Measurements from ENCODE around the gene HMGN2.

HMGN2 gene

GRCh38 chr1:26440259-26440658, 32.0 kb upstream of the HMGN2 start:
- Histone ChIP-seq H3K36me3 (ENCODE audit: insufficient read depth, low read length) (peaks cover 76% of the 10 kb centered on the region), H3K4me3 (ENCODE audit: low read depth in 1 of 2, low read length in 2 of 2) (no peak overlapping the region), H3K9me3 (ENCODE audit: insufficient read depth, low read length, severe bottlenecking) (no peaks in the 10 kb centered on the region), H3K27ac (ENCODE audit: low read length) (no peak overlapping the region), H3K27me3 (ENCODE audit: insufficient read depth, low read length, poor library complexity) (no peaks in the 10 kb centered on the region), H3K4me2 (ENCODE audit: insufficient read depth, low read length) (no peak overlapping the region), H2AFZ (ENCODE audit: low read depth, low read length) (no peak overlapping the region), H3K4me1 (ENCODE audit: insufficient read depth, low read length) (no peaks in the 10 kb centered on the region), H4K20me1 (ENCODE audit: insufficient read depth, low read length) (no peaks in the 10 kb centered on the region; the same call in 1 of the 2 replicates), H3K9ac (ENCODE audit: low read depth, low read length) (no peak overlapping the region), H3K79me2 (ENCODE audit: insufficient read depth, low read length) (0 out of 2 replicates have a peak, but pooled peaks cover 4% of the 10 kb centered on the region)
- DNase-seq: no peak
- TF ChIP-seq CTCF (IDR thresholded peaks at IDR 0.05; ENCODE audit: borderline replicate concordance, extremely low read depth, low read length, poor library complexity, severe bottlenecking) (no peak), EZH2 (IDR thresholded peaks at IDR 0.05; ENCODE audit: borderline replicate concordance, low read depth, low read length, severe bottlenecking) (no peak)
- ATAC-seq (ENCODE audit: insufficient read depth, low read depth): no peak

GRCh38 chr1:26449868-26450267, 22.4 kb upstream of the HMGN2 start:
- H3K4me2 ChIP-seq (ENCODE audit: insufficient read depth, low read length): no peak overlapping the region
- H3K36me3 ChIP-seq (ENCODE audit: insufficient read depth, low read length): peaks cover 71% of the 10 kb centered on the region
- H3K9ac ChIP-seq (ENCODE audit: low read depth, low read length): no peak overlapping the region
- H3K9me3 ChIP-seq (ENCODE audit: insufficient read depth, low read length, severe bottlenecking): no peaks in the 10 kb centered on the region
- H3K4me1 ChIP-seq (ENCODE audit: insufficient read depth, low read length): no peaks in the 10 kb centered on the region
- H4K20me1 ChIP-seq (ENCODE audit: insufficient read depth, low read length): no peaks in the 10 kb centered on the region
- DNase-seq: no peak
- ATAC-seq (ENCODE audit: insufficient read depth, low read depth): no peak
- no peaks in the 10 kb centered on the region for H3K79me2 ChIP-seq (ENCODE audit: insufficient read depth, low read length)
- no peaks in the 10 kb centered on the region for H3K27me3 ChIP-seq (ENCODE audit: insufficient read depth, low read length, poor library complexity)
- no peak overlapping the region for H3K4me3 ChIP-seq (ENCODE audit: low read depth in 1 of 2, low read length in 2 of 2)
- no peak overlapping the region for H2AFZ ChIP-seq (ENCODE audit: low read depth, low read length)
- TF ChIP-seq CTCF (IDR thresholded peaks at IDR 0.05; ENCODE audit: borderline replicate concordance, extremely low read depth, low read length, poor library complexity, severe bottlenecking) (no peak), EZH2 (IDR thresholded peaks at IDR 0.05; ENCODE audit: borderline replicate concordance, low read depth, low read length, severe bottlenecking) (no peak)
- H3K27ac ChIP-seq (ENCODE audit: low read length): no peak overlapping the region

- H3K9ac ChIP-seq (ENCODE audit: low read depth, low read length): no peak overlapping the region
- H3K27ac ChIP-seq (ENCODE audit: low read length): no peak overlapping the region
- no peaks in the 10 kb centered on the region for H4K20me1 ChIP-seq (ENCODE audit: insufficient read depth, low read length)
- DNase-seq: no peak
- H3K9me3 ChIP-seq (ENCODE audit: insufficient read depth, low read length, severe bottlenecking): no peaks in the 10 kb centered on the region
- TF ChIP-seq CTCF (IDR thresholded peaks at IDR 0.05; ENCODE audit: borderline replicate concordance, extremely low read depth, low read length, poor library complexity, severe bottlenecking) (no peak), EZH2 (IDR thresholded peaks at IDR 0.05; ENCODE audit: borderline replicate concordance, low read depth, low read length, severe bottlenecking) (no peak)
- H2AFZ ChIP-seq (ENCODE audit: low read depth, low read length): no peak overlapping the region
- H3K4me2 ChIP-seq (ENCODE audit: insufficient read depth, low read length): no peak overlapping the region
- H3K79me2 ChIP-seq (ENCODE audit: insufficient read depth, low read length): no peaks in the 10 kb centered on the region
- no peak overlapping the region for H3K4me3 ChIP-seq (ENCODE audit: low read depth in 1 of 2, low read length in 2 of 2)
- H3K4me1 ChIP-seq (ENCODE audit: insufficient read depth, low read length): no peaks in the 10 kb centered on the region
- H3K36me3 ChIP-seq (ENCODE audit: insufficient read depth, low read length): peaks cover 74% of the 10 kb centered on the region
- ATAC-seq (ENCODE audit: insufficient read depth, low read depth): no peak
- no peaks in the 10 kb centered on the region for H3K27me3 ChIP-seq (ENCODE audit: insufficient read depth, low read length, poor library complexity)
Observed at GRCh38 chr1:26450908-26451307, 21.3 kb upstream of the HMGN2 start.

Data from DND-41 (cell line).